Peyer's patch (tissue), 4 donors: ENCODE data around the gene GALNT13. TPM values are rescaled to one million over a fixed set of nuclear protein-coding genes. Genes with fewer than 3 reads are reported as not detected.

Experiments
- DNase-seq, 3 donors: peaks; one replicate each; pipeline ENCODE4 v3.0.0-alpha.2; 2017 to 2019
- H3K27ac ChIP-seq, 4 donors: fragments of 200-600 bp; sonication (generic); one replicate each; pipeline ENCODE4 v1.5.1; 2016 to 2019
- H3K27me3 ChIP-seq, 2 donors: fragments of 200-600 bp; sonication (generic); one replicate each; pipeline ENCODE4 v1.5.1; 2019
- H3K36me3 ChIP-seq, 3 donors: fragments of 200-600 bp; sonication (generic); one replicate each; pipeline ENCODE4 v1.5.1; 2016 to 2019
- H3K4me1 ChIP-seq, 4 donors: fragments of 200-600 bp; sonication (generic); one replicate each; pipeline ENCODE4 v1.5.1; 2016 to 2019
- H3K4me3 ChIP-seq, 4 donors: fragments of 200-600 bp; sonication (generic); 1 replicate in 3 of 4; 2 replicates in 1 of 4; pipeline ENCODE4 v1.5.1; 2016 to 2019; ENCODE audit warnings: mild to moderate bottlenecking in 1 of 4
- H3K9me3 ChIP-seq, 4 donors: fragments of 200-600 bp; sonication (generic); one replicate each; pipeline ENCODE4 v1.5.1; 2016 to 2019; ENCODE audit warnings: mild to moderate bottlenecking in 1 of 4
- POLR2A ChIP-seq, 2 donors: fragments of 450-650 bp; IDR thresholded peaks; one replicate each; pipeline ENCODE4 v1.5.1; 2017; ENCODE audit warnings: antibody characterized with exemption in 2 of 2, mild to moderate bottlenecking in 2 of 2, moderate library complexity in 2 of 2
- total RNA-seq, 4 donors: library from RNA; depleted of rRNA; stranded (reverse); fragments of >200 nt; gene quantifications; one replicate each; pipeline ENCODE4 v1.1.0, GENCODE V29; 2016
- TF ChIP-seq, protein P1 (sequence below), 6 experiments: fragments of 450-650 bp in 4 of 6; fragments of 200-600 bp in 2 of 6; sonication (generic) in 1 of 6; IDR thresholded peaks; one replicate each; pipeline ENCODE4 v1.5.1; 2017 to 2019; ENCODE audit warnings: antibody characterized with exemption in 6 of 6, mild to moderate bottlenecking in 3 of 6, moderate library complexity in 1 of 6

Gene GALNT13
- total RNA-seq, 4 donors from 2014 or later: 1.6 to 2.7 (median 2.0) TPM

- H3K4me1 ChIP-seq: no peaks in the 10 kb centered on the region
- no peaks in the 10 kb centered on the region for H3K9me3 ChIP-seq
- no peaks in the 10 kb centered on the region for H3K27me3 ChIP-seq
- DNase-seq: no peak
- no peak overlapping the region for H3K27ac ChIP-seq
- no peak for TF ChIP-seq POLR2A (IDR thresholded peaks at IDR 0.05)
- TF ChIP-seq, protein P1, sequence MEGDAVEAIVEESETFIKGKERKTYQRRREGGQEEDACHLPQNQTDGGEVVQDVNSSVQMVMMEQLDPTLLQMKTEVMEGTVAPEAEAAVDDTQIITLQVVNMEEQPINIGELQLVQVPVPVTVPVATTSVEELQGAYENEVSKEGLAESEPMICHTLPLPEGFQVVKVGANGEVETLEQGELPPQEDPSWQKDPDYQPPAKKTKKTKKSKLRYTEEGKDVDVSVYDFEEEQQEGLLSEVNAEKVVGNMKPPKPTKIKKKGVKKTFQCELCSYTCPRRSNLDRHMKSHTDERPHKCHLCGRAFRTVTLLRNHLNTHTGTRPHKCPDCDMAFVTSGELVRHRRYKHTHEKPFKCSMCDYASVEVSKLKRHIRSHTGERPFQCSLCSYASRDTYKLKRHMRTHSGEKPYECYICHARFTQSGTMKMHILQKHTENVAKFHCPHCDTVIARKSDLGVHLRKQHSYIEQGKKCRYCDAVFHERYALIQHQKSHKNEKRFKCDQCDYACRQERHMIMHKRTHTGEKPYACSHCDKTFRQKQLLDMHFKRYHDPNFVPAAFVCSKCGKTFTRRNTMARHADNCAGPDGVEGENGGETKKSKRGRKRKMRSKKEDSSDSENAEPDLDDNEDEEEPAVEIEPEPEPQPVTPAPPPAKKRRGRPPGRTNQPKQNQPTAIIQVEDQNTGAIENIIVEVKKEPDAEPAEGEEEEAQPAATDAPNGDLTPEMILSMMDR (IDR thresholded peaks at IDR 0.05): no peak
- no peak overlapping the region for H3K4me3 ChIP-seq
- no peaks in the 10 kb centered on the region for H3K36me3 ChIP-seq
Observed at GRCh38 chr2:154097833-154098398, 226.2 kb downstream of the GALNT13 start.

DNA sequence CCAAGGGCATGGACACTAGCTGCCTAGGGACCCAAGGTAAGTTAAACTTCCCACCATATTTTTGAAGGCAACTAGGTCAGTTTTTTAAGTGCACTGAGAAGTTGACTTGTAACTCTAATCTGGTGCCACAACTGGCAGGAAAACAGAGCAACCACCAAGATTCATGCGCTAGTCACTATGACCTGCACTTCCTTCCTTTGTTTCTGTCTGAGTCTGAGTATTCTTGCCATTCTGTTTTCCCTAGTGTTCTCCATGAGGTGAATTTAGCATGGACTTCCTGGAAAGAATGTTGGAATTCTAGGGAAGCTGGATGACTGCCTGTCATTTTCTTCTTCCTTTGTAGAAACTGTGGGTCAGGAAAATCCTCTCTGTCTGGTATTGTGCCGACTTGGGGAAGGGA is 249.0 kb downstream of the GALNT13 start:
- Histone ChIP-seq H3K4me3 (no peak overlapping the region), H3K27me3 (no peaks in the 10 kb centered on the region), H3K36me3 (no peaks in the 10 kb centered on the region), H3K9me3 (no peaks in the 10 kb centered on the region), H3K4me1 (no peaks in the 10 kb centered on the region), H3K27ac (no peak overlapping the region)
- DNase-seq: no peak
- TF ChIP-seq, protein P1 (IDR thresholded peaks at IDR 0.05): no peak
- no peak for TF ChIP-seq POLR2A (IDR thresholded peaks at IDR 0.05)

DNA sequence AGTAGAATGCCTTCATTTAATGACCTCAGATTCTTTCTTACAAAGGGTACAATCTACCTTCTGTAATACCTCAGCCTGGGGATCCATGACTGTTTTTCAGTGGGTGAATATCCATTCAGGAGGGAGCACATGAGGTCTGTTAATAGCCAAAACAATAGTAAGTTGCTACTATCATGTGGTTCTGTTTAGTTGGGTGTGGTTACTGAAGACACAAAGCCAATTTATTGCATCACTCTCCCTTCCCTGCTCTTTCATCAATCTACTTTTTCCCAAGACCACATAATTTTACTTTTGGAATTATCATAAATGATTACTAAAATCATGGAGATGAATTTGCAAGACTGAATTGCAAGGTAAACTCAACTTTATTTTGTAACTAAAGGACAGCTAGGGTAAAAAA is 254.2 kb downstream of the GALNT13 start:
- no peak overlapping the region for H3K4me3 ChIP-seq
- TF ChIP-seq POLR2A (IDR thresholded peaks at IDR 0.05): no peak
- TF ChIP-seq, protein P1 (IDR thresholded peaks at IDR 0.05): no peak
- DNase-seq: no peak
- H3K9me3 ChIP-seq: no peaks in the 10 kb centered on the region
- H3K4me1 ChIP-seq: no peaks in the 10 kb centered on the region
- H3K27me3 ChIP-seq: no peaks in the 10 kb centered on the region
- no peaks in the 10 kb centered on the region for H3K36me3 ChIP-seq
- no peak overlapping the region for H3K27ac ChIP-seq

DNA sequence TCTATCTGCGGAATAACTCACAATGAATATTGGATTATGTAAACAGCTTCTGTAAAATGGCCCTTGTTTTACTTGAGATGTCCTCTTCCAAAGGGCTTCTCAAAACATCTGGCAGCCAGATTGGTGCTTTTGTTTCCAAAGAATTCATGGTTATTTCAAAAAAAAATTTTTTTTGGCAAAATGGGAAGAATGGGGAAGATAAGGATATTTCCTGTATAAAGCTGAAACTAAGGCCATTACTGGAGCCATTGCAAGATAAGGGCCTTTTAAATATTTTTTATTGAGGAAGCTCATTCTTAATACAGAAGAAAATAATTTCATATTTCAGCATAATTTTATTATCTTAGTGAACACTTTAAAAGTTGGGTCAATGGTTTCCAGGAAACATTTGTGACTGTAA is 259.1 kb downstream of the GALNT13 start:
- DNase-seq: no peak
- Histone ChIP-seq H3K4me3 (no peak overlapping the region), H3K27ac (no peak overlapping the region), H3K4me1 (no peaks in the 10 kb centered on the region), H3K27me3 (no peaks in the 10 kb centered on the region), H3K9me3 (no peaks in the 10 kb centered on the region), H3K36me3 (no peaks in the 10 kb centered on the region)
- no peak for TF ChIP-seq POLR2A (IDR thresholded peaks at IDR 0.05)
- TF ChIP-seq, protein P1 (IDR thresholded peaks at IDR 0.05): no peak

- H3K27me3 ChIP-seq: no peaks in the 10 kb centered on the region
- no peaks in the 10 kb centered on the region for H3K36me3 ChIP-seq
- no peak overlapping the region for H3K4me3 ChIP-seq
- H3K4me1 ChIP-seq: no peaks in the 10 kb centered on the region
- DNase-seq: no peak
- TF ChIP-seq POLR2A (IDR thresholded peaks at IDR 0.05): no peak
- TF ChIP-seq, protein P1 (IDR thresholded peaks at IDR 0.05): no peak
- no peak overlapping the region for H3K27ac ChIP-seq
- no peaks in the 10 kb centered on the region for H3K9me3 ChIP-seq
Observed at GRCh38 chr2:154132827-154133226, 261.1 kb downstream of the GALNT13 start.

DNA sequence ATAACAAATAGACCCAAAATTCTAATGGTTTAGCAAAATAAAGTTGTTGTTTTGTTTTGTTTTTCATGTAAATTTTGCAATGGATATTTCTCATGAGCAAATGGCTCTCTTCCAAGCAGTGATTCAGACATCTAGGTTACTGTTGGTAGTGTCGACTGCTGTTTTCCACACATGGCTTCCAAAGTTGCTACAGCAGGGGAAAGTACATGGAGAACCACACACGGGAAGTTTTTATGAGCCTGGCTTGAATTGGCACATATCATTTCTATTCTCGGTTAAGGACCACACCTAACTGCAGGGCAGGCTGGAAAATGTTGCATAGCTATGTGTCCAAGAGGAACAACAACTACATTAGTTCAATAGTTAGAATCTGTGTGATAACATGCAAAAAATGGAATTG is 262.1 kb downstream of the GALNT13 start:
- Histone ChIP-seq H3K4me1 (no peaks in the 10 kb centered on the region), H3K9me3 (no peaks in the 10 kb centered on the region), H3K36me3 (no peaks in the 10 kb centered on the region), H3K27ac (no peak overlapping the region), H3K4me3 (no peak overlapping the region), H3K27me3 (no peaks in the 10 kb centered on the region)
- TF ChIP-seq, protein P1 (IDR thresholded peaks at IDR 0.05): no peak
- TF ChIP-seq POLR2A (IDR thresholded peaks at IDR 0.05): no peak
- no peak for DNase-seq
